Measurements from ENCODE around the gene SLC6A17.

SLC6A17 gene

DNA sequence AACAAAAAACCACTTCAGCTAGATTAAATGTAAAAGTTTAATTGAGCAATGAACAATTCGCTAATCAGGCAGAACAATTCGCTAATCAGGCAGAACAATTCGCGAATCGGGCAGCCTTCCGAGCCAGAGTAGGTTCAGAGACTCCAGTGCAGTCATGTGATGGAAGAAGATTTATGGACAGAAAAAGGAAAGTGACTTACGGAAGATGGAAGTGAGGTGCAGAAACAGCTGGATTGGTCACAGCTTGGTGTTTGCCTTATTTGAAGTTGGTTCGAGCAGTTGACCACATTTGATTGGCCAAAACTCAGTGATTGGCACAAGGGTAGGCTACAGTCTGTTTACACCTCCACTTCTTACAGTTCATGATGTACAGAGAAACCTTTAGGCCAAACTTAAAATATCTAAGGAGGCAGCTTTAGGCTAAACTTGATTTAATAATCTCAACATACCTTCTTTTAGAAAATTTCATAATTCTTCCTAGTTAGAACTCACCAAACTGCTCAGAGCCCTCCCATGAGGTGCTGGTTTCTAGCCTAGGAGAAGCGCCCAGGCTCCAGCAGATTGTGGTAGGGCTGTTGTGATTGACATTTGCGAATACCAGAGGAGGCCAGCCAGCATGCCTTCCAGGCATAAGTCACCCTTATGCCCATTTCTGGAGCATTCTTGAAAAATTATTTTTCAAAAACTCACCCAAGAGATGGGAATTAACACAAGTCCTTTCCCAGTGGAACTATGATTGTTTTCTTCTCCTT lies 37.0 kb downstream of the SLC6A17 start:
- no peak for DNase-seq (ENCODE audit: low spot score in 2 of 2)
- Mint-ChIP-seq H3K27me3 (peaks cover 42% of the 10 kb centered on the region), H3K9me3 (no peaks in the 10 kb centered on the region), H3K36me3 (ENCODE audit: insufficient read depth) (no peaks in the 10 kb centered on the region), H3K4me1 (no peaks in the 10 kb centered on the region), H3K4me3 (no peak overlapping the region), H3K27ac (ENCODE audit: low read depth) (no peak overlapping the region)
- no peak for ATAC-seq (replicated peaks; ENCODE audit: extremely low read depth, poor library complexity, severe bottlenecking)

DNA sequence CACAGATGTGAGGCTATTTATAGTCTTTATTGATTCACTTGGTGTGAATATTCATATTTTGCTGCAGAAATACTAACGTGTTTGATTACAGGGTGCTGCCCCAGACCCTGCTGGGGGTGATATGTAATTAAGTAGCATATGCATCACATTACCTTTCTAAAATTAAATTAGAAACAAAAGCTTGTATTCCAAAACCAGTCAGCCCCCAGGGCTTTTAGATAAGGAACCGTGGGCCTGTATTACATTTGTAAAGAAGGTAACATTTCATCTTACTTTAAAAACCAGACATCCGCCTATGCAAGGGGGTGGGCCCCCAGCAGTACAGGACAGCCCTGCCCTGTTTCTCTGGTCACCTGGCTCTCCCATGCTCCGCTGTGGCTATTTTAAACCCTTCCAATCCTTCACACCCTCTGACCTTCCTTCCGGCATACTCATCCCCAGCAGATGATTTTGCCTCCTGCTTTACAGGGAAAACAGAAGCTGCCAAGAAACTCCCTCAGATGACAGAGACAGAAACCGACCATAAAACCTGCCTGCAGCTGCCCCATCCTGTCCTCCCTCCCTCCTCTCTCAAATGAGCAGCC lies 37.8 kb downstream of the SLC6A17 start:
- Mint-ChIP-seq H3K4me1 (no peaks in the 10 kb centered on the region), H3K27me3 (peaks cover 42% of the 10 kb centered on the region), H3K4me3 (no peak overlapping the region), H3K36me3 (ENCODE audit: insufficient read depth) (no peaks in the 10 kb centered on the region), H3K27ac (ENCODE audit: low read depth) (no peak overlapping the region), H3K9me3 (no peaks in the 10 kb centered on the region)
- no peak for DNase-seq (ENCODE audit: low spot score in 2 of 2)
- ATAC-seq (replicated peaks; ENCODE audit: extremely low read depth, poor library complexity, severe bottlenecking) = no peak

DNA sequence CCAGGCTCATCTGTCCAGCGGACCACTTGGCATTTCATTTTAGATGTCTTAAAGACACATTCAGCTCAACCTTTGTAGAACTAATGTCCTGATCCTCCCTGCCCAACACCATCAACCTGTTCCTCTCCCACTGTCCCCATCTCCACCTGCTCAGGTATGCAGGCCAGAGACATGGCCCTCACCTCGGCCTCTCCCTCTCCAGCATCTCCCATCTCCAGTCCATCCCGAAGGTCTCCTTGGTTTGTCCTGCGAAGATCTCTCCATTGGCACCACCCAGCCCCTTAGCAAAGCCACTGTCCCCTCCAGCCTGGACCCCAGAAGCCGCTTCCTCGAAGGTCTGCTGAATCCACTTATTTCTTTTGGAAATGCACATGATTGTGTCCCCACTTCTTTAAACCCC lies 38.9 kb downstream of the SLC6A17 start:
- Mint-ChIP-seq H3K9me3 (no peaks in the 10 kb centered on the region), H3K36me3 (ENCODE audit: insufficient read depth) (no peaks in the 10 kb centered on the region), H3K4me3 (no peak overlapping the region), H3K4me1 (no peaks in the 10 kb centered on the region), H3K27ac (ENCODE audit: low read depth) (no peak overlapping the region), H3K27me3 (peaks cover 42% of the 10 kb centered on the region)
- DNase-seq (ENCODE audit: low spot score in 2 of 2) = no peak
- no peak for ATAC-seq (replicated peaks; ENCODE audit: extremely low read depth, poor library complexity, severe bottlenecking)

DNA sequence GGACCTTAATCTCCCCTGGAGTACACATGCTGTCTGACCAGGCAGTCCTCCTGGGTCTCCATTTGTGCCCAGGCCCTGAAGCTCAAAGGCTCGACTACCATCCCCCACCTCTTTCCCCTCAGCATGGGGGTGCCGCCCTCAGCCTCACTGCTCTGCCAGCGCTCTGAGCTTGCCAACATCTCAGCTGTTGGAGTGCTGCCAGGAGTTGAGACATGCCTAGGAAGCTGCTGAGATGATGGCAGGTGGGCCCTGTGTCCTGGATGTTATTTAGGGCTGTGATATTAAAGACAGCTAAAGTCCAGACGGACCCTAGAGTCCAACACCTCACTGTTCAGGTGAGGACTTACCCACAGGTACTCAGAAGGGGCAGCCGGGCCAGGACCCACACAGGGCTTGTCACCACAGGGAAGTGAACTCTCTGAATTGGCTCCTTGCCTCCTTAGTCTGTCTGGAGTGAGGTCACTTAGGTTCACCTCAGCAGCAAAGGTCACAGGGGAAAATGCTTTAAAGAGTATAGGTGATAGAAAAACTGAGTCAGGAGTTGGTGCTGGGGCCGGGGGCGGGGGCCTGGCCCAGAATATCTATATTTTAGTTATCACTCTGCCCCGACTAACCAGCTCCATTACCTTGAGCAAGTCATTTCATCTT lies 40.1 kb downstream of the SLC6A17 start:
- H3K27me3 Mint-ChIP-seq = peaks cover 32% of the 10 kb centered on the region
- no peaks in the 10 kb centered on the region for H3K9me3 Mint-ChIP-seq
- DNase-seq (ENCODE audit: low spot score in 2 of 2) (no peak), ATAC-seq (replicated peaks; ENCODE audit: extremely low read depth, poor library complexity, severe bottlenecking) (no peak)
- no peaks in the 10 kb centered on the region for H3K4me1 Mint-ChIP-seq
- no peaks in the 10 kb centered on the region for H3K36me3 Mint-ChIP-seq (ENCODE audit: insufficient read depth)
- H3K27ac Mint-ChIP-seq (ENCODE audit: low read depth) = no peak overlapping the region
- no peak overlapping the region for H3K4me3 Mint-ChIP-seq

DNA sequence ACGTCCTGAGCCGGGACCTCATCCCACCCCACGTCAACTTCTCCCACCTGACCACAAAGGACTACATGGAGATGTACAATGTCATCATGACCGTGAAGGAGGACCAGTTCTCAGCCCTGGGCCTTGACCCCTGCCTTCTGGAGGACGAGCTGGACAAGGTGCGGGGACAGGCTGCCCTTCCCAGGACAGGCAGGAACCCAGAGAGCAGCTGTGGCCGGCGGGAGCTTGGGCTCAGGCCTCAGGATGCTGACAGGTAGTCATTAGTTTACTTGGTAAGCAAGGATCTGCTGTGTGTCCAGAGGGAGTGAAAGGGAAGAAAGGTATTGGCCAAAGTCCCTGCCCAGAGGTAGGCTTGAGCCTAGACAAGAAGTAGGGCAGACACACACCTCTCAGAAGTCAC lies 42.2 kb downstream of the SLC6A17 start:
- Mint-ChIP-seq H3K36me3 (ENCODE audit: insufficient read depth) (no peaks in the 10 kb centered on the region), H3K27ac (ENCODE audit: low read depth) (no peak overlapping the region), H3K4me1 (peaks cover 6% of the 10 kb centered on the region), H3K4me3 (no peak overlapping the region), H3K9me3 (no peaks in the 10 kb centered on the region), H3K27me3 (peaks cover 32% of the 10 kb centered on the region)
- no peak for DNase-seq (ENCODE audit: low spot score in 2 of 2)
- ATAC-seq (replicated peaks; ENCODE audit: extremely low read depth, poor library complexity, severe bottlenecking) = no peak

DNA sequence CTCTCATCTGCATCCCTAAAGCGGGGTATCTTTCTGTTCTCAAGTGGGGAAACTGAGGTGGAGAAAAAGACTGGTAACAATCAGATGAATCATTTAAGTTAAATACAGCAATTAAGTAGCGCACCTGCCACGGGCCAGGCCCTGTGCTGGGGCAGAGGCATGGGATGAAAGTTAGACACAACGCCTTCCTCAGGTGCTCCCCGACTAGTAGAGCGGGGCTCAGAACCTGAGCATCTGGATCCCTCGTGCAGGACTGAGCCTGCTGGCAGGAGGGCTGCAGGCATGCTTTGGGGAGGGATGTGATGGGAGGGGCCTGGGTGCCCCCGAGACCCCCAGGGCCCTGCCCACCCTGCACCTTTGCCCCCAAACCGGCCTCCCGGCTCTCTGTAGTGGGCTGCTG lies 44.9 kb downstream of the SLC6A17 start:
- Mint-ChIP-seq H3K27ac (ENCODE audit: low read depth) (no peak overlapping the region), H3K4me3 (no peak overlapping the region), H3K4me1 (peaks cover 6% of the 10 kb centered on the region), H3K36me3 (ENCODE audit: insufficient read depth) (no peaks in the 10 kb centered on the region), H3K9me3 (no peaks in the 10 kb centered on the region), H3K27me3 (peaks cover 13% of the 10 kb centered on the region)
- ATAC-seq (replicated peaks; ENCODE audit: extremely low read depth, poor library complexity, severe bottlenecking) = no peak
- no peak for DNase-seq (ENCODE audit: low spot score in 2 of 2)

DNA sequence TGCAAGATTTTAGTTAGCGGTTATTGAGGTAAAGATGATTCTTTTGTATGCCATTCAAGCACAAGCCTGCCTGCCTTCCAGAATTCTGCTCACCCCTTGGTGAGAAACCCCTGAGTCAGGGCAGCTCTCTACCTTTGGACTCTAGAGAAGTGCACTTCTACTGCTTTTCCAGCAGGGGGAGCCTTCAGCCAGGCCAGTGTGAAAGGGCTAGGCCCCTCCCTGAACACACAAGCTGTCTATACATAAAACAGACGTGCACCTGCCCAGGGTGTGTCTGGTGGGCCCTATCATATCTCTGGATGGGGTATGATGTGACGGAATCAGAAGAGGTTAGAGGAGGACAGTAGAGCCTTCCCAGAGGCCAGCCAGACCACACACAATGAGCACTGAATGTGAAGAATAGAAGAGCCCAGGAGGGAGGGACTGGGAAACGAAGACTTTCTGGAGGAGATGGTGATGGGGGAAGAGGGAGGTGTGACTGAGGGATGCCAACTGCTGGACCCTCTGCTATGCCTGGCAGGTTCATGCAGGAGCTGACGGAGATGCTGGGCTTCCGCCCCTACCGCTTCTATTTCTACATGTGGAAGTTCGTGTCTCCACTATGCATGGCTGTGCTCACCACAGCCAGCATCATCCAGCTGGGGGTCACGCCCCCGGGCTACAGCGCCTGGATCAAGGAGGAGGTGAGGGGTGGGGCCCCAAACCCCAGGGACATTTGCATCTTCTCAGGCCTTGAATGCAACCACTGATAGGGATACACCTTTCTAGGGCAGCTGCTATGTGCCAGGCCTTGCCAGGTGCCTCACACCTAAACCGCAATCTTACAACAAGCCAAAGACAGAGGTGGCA lies 46.8 kb downstream of the SLC6A17 start:
- Mint-ChIP-seq H3K4me1 (peaks cover 6% of the 10 kb centered on the region), H3K36me3 (ENCODE audit: insufficient read depth) (no peaks in the 10 kb centered on the region), H3K9me3 (no peaks in the 10 kb centered on the region), H3K27me3 (no peaks in the 10 kb centered on the region), H3K4me3 (no peak overlapping the region), H3K27ac (ENCODE audit: low read depth) (peak overlapping the region; percentile 39)
- DNase-seq (ENCODE audit: low spot score in 2 of 2) (peak in 1 of 2 donors; percentile 33), ATAC-seq (replicated peaks; ENCODE audit: extremely low read depth, poor library complexity, severe bottlenecking) (peak; percentile 79)

DNA sequence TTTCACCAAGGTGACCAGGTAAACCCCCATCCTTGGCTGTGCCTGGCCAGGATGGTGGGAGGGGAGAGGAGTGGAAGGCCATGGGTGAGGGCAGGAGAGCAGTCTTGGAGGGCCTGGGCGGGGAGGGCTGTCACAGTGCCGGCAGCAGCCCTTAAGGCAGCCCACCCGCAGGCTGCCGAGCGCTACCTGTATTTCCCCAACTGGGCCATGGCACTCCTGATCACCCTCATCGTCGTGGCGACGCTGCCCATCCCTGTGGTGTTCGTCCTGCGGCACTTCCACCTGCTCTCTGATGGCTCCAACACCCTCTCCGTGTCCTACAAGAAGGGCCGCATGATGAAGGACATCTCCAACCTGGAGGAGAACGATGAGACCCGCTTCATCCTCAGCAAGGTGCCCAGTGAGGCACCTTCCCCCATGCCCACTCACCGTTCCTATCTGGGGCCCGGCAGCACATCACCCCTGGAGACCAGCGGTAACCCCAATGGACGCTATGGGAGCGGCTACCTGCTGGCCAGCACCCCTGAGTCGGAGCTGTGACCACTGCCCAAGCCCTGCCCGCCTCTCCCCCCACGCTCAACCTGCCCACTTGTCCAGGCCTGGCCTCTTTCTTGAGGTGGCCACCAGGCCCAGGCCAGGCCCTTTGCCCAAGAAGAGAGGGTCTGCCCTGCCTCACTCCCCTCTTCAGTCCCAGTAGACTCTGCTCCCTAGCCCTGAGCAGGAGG lies 47.8 kb downstream of the SLC6A17 start:
- Mint-ChIP-seq H3K4me3 (no peak overlapping the region), H3K4me1 (peaks cover 10% of the 10 kb centered on the region), H3K27me3 (no peaks in the 10 kb centered on the region), H3K27ac (ENCODE audit: low read depth) (no peak overlapping the region), H3K36me3 (ENCODE audit: insufficient read depth) (no peaks in the 10 kb centered on the region), H3K9me3 (no peaks in the 10 kb centered on the region)
- ATAC-seq (replicated peaks; ENCODE audit: extremely low read depth, poor library complexity, severe bottlenecking) = no peak
- DNase-seq (ENCODE audit: low spot score in 2 of 2) = no peak

DNA sequence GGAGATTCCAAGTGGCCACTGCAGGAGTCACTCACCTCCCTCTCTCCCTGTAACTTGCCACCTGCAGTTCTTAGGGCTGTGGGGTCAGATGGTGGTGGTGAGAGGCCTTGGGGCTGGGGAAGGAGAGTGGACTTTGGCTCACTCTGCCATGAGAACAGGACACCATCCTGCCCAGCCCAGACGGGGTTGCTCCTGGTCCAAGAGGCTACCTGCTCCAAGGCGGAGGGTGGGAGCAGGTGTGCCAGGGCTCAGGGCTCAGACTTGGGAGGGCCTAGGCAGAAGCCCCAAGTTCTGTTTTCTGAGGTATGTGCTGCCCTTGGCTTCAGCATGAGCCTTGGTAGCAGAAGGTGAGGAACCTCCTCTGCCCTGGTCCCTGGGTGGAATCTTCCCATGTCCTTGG lies 48.5 kb downstream of the SLC6A17 start:
- Mint-ChIP-seq H3K27ac (ENCODE audit: low read depth) (no peak overlapping the region), H3K36me3 (ENCODE audit: insufficient read depth) (no peaks in the 10 kb centered on the region)
- no peak for ATAC-seq (replicated peaks; ENCODE audit: extremely low read depth, poor library complexity, severe bottlenecking)

DNA sequence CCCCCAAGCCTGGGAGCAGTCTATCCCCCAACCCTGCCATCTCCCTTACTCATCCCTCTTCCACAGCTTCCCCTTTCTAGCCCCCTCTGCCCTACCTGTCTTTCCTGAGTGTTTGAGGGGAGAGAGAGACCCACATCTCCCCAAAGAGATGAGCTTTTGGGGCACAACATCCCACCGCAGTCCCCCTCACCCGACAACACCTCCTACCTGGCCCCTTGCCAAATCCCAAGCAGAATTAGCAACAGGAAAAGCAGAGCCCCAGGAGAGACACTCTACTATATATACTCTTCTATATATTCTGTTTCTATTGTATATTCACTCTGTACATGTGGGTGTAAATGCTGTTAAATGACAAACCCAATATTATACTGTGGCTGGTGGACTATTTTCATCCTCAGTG lies 49.9 kb downstream of the SLC6A17 start:
- no peak overlapping the region for H3K27ac Mint-ChIP-seq (ENCODE audit: low read depth)
- no peak for ATAC-seq (replicated peaks; ENCODE audit: extremely low read depth, poor library complexity, severe bottlenecking)
- DNase-seq (ENCODE audit: low spot score in 2 of 2) = no peak
- peaks cover 14% of the 10 kb centered on the region for H3K4me1 Mint-ChIP-seq
- no peaks in the 10 kb centered on the region for H3K27me3 Mint-ChIP-seq
- H3K36me3 Mint-ChIP-seq (ENCODE audit: insufficient read depth) = no peaks in the 10 kb centered on the region
- no peak overlapping the region for H3K4me3 Mint-ChIP-seq
- H3K9me3 Mint-ChIP-seq = no peaks in the 10 kb centered on the region

More for the DNA sequence above, 48.5 kb downstream of the SLC6A17 start:
- no peak for DNase-seq (ENCODE audit: low spot score in 2 of 2)
- Mint-ChIP-seq H3K4me1 (peaks cover 14% of the 10 kb centered on the region), H3K27me3 (no peaks in the 10 kb centered on the region), H3K9me3 (no peaks in the 10 kb centered on the region), H3K4me3 (no peak overlapping the region)

DNA sequence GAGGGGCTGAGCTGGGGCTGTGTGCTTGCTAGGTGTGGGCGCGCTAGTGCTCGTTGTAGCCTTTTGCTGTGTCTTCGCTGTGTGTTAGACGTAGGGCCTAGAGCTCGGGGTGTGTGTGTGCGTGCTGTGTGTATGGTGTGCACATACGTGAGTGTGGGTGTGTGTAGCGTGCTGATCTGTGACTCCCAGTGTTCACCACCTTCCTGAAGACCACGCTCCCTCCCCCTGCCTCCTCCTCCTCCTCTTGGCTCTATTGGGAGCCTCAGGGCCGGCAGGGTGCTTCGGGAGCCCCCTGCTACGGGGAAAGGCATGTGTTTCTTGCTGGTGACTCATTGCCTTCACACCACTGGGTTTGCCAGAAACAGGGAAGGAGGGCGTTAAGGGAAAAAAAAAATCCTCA lies 50.4 kb downstream of the SLC6A17 start:
- Mint-ChIP-seq H3K4me3 (no peak overlapping the region), H3K4me1 (peaks cover 14% of the 10 kb centered on the region), H3K27me3 (no peaks in the 10 kb centered on the region), H3K27ac (ENCODE audit: low read depth) (no peak overlapping the region), H3K9me3 (no peaks in the 10 kb centered on the region), H3K36me3 (ENCODE audit: insufficient read depth) (no peaks in the 10 kb centered on the region)
- DNase-seq (ENCODE audit: low spot score in 2 of 2) = no peak
- ATAC-seq (replicated peaks; ENCODE audit: extremely low read depth, poor library complexity, severe bottlenecking) = no peak

DNA sequence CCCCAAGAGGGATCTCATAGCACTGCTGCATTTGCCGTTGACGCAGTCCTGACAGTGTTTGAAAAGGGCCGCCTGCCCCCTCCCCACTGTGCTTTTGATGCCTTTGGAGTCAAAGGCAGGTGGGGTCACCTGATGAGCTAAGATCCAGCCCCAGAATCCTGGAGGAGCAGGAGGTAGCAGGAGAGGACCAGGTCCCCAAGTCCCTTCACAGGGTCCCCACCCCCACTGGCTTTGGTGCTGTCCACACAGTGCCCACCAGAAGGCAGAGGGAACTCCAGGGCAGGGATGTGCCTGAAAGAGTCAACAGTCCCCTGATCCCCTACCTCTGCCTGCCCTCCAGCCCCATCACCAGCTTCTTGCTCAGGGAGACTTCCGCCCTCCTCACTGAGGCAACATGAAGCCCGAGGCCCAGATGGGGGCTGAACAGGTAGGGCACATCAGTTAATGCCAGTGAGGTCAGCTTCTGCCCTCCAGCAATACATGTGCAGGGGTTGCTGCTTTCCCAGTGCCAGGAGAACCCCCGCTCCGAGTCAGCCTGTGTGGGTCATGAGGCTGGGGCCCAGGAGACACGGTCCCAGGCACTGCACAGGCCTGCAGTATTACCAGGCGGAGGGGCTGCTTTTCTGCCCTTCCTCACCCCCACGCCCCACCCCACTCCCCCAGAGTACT lies 51.0 kb downstream of the SLC6A17 start:
- Mint-ChIP-seq H3K4me1 (peaks cover 14% of the 10 kb centered on the region), H3K9me3 (no peaks in the 10 kb centered on the region), H3K36me3 (ENCODE audit: insufficient read depth) (no peaks in the 10 kb centered on the region), H3K4me3 (no peak overlapping the region), H3K27me3 (no peaks in the 10 kb centered on the region), H3K27ac (ENCODE audit: low read depth) (no peak overlapping the region)
- DNase-seq (ENCODE audit: low spot score in 2 of 2) (no peak), ATAC-seq (replicated peaks; ENCODE audit: extremely low read depth, poor library complexity, severe bottlenecking) (no peak)

Data from central memory CD8-positive, alpha-beta T cell (primary cell).